Measurements from ENCODE around the gene MMP20. TPM values are rescaled to one million over a fixed set of nuclear protein-coding genes. Genes with fewer than 3 reads are reported as not detected.
A peak's percentile ranks its signal among the peaks of the same experiment; 100 is the strongest.

MMP20 gene
- total and polyA plus RNA-seq, 2 of the 13 experiments (the other 11 are each of a cell fraction or from before 2014, with no cell fraction given), result 0.05 TPM; not detected in 1

GRCh38 chr11:102603091-102603490 is 22.0 kb downstream of the MMP20 start (continued):
- TF ChIP-seq ZHX1 (CRISPR knock-in tag; IDR thresholded peaks at IDR 0.05; ENCODE audit: low read depth), result no peak
- no peak for TF ChIP-seq ZNF772 (CRISPR knock-in tag; IDR thresholded peaks at IDR 0.05)
- TF ChIP-seq, protein P1, sequence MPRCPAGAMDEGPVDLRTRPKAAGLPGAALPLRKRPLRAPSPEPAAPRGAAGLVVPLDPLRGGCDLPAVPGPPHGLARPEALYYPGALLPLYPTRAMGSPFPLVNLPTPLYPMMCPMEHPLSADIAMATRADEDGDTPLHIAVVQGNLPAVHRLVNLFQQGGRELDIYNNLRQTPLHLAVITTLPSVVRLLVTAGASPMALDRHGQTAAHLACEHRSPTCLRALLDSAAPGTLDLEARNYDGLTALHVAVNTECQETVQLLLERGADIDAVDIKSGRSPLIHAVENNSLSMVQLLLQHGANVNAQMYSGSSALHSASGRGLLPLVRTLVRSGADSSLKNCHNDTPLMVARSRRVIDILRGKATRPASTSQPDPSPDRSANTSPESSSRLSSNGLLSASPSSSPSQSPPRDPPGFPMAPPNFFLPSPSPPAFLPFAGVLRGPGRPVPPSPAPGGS (CRISPR knock-in tag; IDR thresholded peaks at IDR 0.05), result no peak
- TF ChIP-seq, protein P2, sequence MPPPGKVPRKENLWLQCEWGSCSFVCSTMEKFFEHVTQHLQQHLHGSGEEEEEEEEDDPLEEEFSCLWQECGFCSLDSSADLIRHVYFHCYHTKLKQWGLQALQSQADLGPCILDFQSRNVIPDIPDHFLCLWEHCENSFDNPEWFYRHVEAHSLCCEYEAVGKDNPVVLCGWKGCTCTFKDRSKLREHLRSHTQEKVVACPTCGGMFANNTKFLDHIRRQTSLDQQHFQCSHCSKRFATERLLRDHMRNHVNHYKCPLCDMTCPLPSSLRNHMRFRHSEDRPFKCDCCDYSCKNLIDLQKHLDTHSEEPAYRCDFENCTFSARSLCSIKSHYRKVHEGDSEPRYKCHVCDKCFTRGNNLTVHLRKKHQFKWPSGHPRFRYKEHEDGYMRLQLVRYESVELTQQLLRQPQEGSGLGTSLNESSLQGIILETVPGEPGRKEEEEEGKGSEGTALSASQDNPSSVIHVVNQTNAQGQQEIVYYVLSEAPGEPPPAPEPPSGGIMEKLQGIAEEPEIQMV (CRISPR knock-in tag; IDR thresholded peaks at IDR 0.05; ENCODE audit: low read depth), result no peak
- TF ChIP-seq, protein P3, sequence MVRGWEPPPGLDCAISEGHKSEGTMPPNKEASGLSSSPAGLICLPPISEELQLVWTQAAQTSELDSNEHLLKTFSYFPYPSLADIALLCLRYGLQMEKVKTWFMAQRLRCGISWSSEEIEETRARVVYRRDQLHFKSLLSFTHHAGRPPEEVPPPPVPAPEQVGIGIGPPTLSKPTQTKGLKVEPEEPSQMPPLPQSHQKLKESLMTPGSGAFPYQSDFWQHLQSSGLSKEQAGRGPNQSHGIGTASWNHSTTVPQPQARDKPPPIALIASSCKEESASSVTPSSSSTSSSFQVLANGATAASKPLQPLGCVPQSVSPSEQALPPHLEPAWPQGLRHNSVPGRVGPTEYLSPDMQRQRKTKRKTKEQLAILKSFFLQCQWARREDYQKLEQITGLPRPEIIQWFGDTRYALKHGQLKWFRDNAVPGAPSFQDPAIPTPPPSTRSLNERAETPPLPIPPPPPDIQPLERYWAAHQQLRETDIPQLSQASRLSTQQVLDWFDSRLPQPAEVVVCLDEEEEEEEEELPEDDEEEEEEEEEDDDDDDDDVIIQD (CRISPR knock-in tag; IDR thresholded peaks at IDR 0.05; ENCODE audit: low read depth), result 0 out of 2 replicates have a peak, but pooled peaks have one; percentile 48
- TF ChIP-seq ZNF644 (CRISPR knock-in tag; IDR thresholded peaks at IDR 0.05; ENCODE audit: low read depth), result peak; percentile 96
- no peak for TF ChIP-seq HES4 (CRISPR knock-in tag; IDR thresholded peaks at IDR 0.05; ENCODE audit: borderline replicate concordance)
- TF ChIP-seq MEIS1 (CRISPR knock-in tag; IDR thresholded peaks at IDR 0.05; ENCODE audit: borderline replicate concordance), result no peak
- no peak for TF ChIP-seq NFATC3 (CRISPR knock-in tag; IDR thresholded peaks at IDR 0.05)
- TF ChIP-seq YY1 (IDR thresholded peaks at IDR 0.05; ENCODE audit: insufficient read depth, insufficient replicate concordance, low read depth, low read length), result no peak
- TF ChIP-seq LRRFIP1 (CRISPR knock-in tag; conservative IDR thresholded peaks at IDR 0.05), result no peak
- TF ChIP-seq SP4 (CRISPR knock-in tag; IDR thresholded peaks at IDR 0.05), result no peak
- TF ChIP-seq POLR2AphosphoS5 (IDR thresholded peaks at IDR 0.05; ENCODE audit: low read depth, low read length), result no peak
- TF ChIP-seq ZNF414 (CRISPR knock-in tag; IDR thresholded peaks at IDR 0.05), result no peak
- no peak for TF ChIP-seq MED13 (CRISPR knock-in tag; IDR thresholded peaks at IDR 0.05)
- TF ChIP-seq PREB (CRISPR knock-in tag; IDR thresholded peaks at IDR 0.05), result no peak
- TF ChIP-seq FOXP1 (IDR thresholded peaks at IDR 0.05), result no peak
- TF ChIP-seq FOXP1 (CRISPR knock-in tag; IDR thresholded peaks at IDR 0.05), result 0 out of 2 replicates have a peak, but pooled peaks have one; percentile 14
- TF ChIP-seq SPEN (CRISPR knock-in tag; IDR thresholded peaks at IDR 0.05; ENCODE audit: low read depth), result no peak

Measured in HepG2 (cell line).